ENCODE measurements around the gene NHS.

GRCh38 chrX:17432158-17432557, 57.2 kb downstream of the NHS start:
- TF ChIP-seq CTCF (IDR thresholded peaks at IDR 0.05; ENCODE audit: low read length) (no peak), EZH2 (IDR thresholded peaks at IDR 0.05; ENCODE audit: borderline replicate concordance, low read length) (no peak)

Data from OCI-LY1 (cell line).